Adrenal gland (tissue), 12 donors: Measurements from ENCODE around the gene POLR1A. TPM values are rescaled to one million over a fixed set of nuclear protein-coding genes. Genes with fewer than 3 reads are reported as not detected.

ENCODE experiments used
- DNase-seq, 7 donors: peaks; one replicate each; pipeline ENCODE4 v3.0.0-alpha.2; 2019 to 2020
- H3K27ac ChIP-seq, 5 donors: fragments of 200-600 bp; sonication (generic) in 4 of 5; 1 replicate in 3 of 5; 2 replicates in 2 of 5; pipeline versions ENCODE4 v1.5.1 to v1.8.0; 2016 to 2020; ENCODE audit warnings: mild to moderate bottlenecking in 1 of 5
- H3K27me3 ChIP-seq: fragments of 200-600 bp; 2 replicates; pipeline ENCODE4 v1.8.0; 2021
- H3K36me3 ChIP-seq, 2 donors: fragments of 200-600 bp; replicated peaks in 1 of 2; 1 replicate in 1 of 2; 2 replicates in 1 of 2; pipeline versions ENCODE4 v1.5.1 to v1.8.0; 2018 to 2022
- H3K4me1 ChIP-seq, 2 donors: fragments of 200-600 bp; replicated peaks in 1 of 2; 1 replicate in 1 of 2; 2 replicates in 1 of 2; pipeline versions ENCODE4 v1.5.1 to v1.8.0; 2018 to 2021
- H3K4me3 ChIP-seq, 4 donors: fragments of 200-600 bp; sonication (generic) in 3 of 4; one replicate each; pipeline ENCODE4 v1.5.1; 2016 to 2018
- H3K9me3 ChIP-seq, 3 donors: fragments of 200-600 bp; sonication (generic) in 1 of 3; replicated peaks in 1 of 3; 1 replicate in 2 of 3; 2 replicates in 1 of 3; pipeline versions ENCODE4 v1.5.1 to v1.8.0; 2016 to 2021
- POLR2A ChIP-seq, 2 donors: fragments of 450-650 bp; IDR thresholded peaks; one replicate each; pipeline ENCODE4 v1.6.1; 2017; ENCODE audit warnings: antibody characterized with exemption in 2 of 2, mild to moderate bottlenecking in 2 of 2, moderate library complexity in 1 of 2
- WGBS, 4 donors: extraction: QIAGEN DNeasy Blood & Tissue Kit in 2 of 4; methylation state at CpG; one replicate each; pipeline versions ENCODE4 v1.1.5 to v1.1.7; 2013 to 2017; 5-methylcytosine and 5-hydroxymethylcytosine counted together
- intact Hi-C, 2 donors: fragments of 100-400 bp; cut with DNase I; formaldehyde crosslinking; loops; one replicate each; pipeline versions ENCODE4 v1.14.1 to v1.15.0; 2022 to 2023
- polyA plus RNA-seq, 3 donors: library from polyadenylated mRNA; stranded (reverse); fragments of 200-250 nt in 2 of 3; fragments of 350-450 nt in 1 of 3; fragmentation: Illumina TruSeq in 1 of 3; extraction: RNeasy Lipid Tissue Mini Kit (QIAGEN cat#74804) in 1 of 3; gene quantifications; one replicate each; pipeline ENCODE4 v1.2.3, GENCODE V29; 2013 to 2014
- total RNA-seq, 9 donors: library from RNA; depleted of rRNA in 4 of 9; stranded (reverse); fragments of >200 nt in 4 of 9; fragments of 120-200 nt in 1 of 9; fragmentation: NEBNext Ultra II Directional in 1 of 9; extraction: Animal tissue kit (Norgen Biotek cat#: 25700) in 1 of 9; gene quantifications; one replicate each; pipeline versions ENCODE4 v1.1.0 to v1.2.4, GENCODE V29; 2013 to 2023
- TF ChIP-seq, protein P1 (sequence below), 6 experiments: fragments of 450-650 bp in 4 of 6; fragments of 200-600 bp in 2 of 6; sonication (generic) in 1 of 6; IDR thresholded peaks; 1 replicate in 5 of 6; 2 replicates in 1 of 6; pipeline versions ENCODE4 v1.5.1 to v1.8.0; 2016 to 2021; ENCODE audit warnings: antibody characterized with exemption in 6 of 6, mild to moderate bottlenecking in 2 of 6, moderate library complexity in 1 of 6
- donor health status: healthy with polysubstance abuse.
- donor health status: Bipolar disorder and iron deficiency.
- donor health status: DM: yes; HTN: yes; CAD: no.
- donor health status: DM: no; HTN: no; CAD: no.
- donor health status: DM: no; HTN: no; CAD: no.
- donor health status: DM: yes; HTN: yes; CAD: no.

Gene POLR1A
- total and polyA plus RNA-seq, 12 donors: 4.6 to 50.1 (median 26.2) TPM

DNA sequence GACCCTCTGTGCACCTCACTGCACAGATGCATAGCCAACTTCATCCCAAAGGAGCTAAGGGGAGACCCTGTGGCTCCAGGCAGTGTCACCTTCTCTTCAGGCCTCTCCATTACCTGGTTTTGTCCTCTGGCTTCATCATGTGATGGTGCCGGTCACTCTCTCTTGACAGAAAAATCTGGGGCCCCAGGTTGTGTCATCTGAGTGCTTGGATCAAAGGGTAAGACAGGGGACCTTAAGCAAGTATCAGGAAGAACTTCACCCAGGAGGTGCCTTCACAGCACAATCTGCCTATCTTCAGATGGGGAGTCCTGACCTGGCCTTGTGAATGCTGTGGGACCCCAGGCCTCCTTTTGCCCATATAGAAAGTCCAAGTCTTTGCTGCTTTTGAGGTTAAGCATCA is 104.4 kb downstream of the POLR1A start:
- Histone ChIP-seq H3K27ac (no peak overlapping the region), H3K4me3 (no peak overlapping the region), H3K27me3 (no peaks in the 10 kb centered on the region), H3K36me3 (no peaks in the 10 kb centered on the region), H3K9me3 (no peaks in the 10 kb centered on the region), H3K4me1 (peaks cover 32 to 37% of the 10 kb centered on the region in 2 donors)
- TF ChIP-seq, protein P1, sequence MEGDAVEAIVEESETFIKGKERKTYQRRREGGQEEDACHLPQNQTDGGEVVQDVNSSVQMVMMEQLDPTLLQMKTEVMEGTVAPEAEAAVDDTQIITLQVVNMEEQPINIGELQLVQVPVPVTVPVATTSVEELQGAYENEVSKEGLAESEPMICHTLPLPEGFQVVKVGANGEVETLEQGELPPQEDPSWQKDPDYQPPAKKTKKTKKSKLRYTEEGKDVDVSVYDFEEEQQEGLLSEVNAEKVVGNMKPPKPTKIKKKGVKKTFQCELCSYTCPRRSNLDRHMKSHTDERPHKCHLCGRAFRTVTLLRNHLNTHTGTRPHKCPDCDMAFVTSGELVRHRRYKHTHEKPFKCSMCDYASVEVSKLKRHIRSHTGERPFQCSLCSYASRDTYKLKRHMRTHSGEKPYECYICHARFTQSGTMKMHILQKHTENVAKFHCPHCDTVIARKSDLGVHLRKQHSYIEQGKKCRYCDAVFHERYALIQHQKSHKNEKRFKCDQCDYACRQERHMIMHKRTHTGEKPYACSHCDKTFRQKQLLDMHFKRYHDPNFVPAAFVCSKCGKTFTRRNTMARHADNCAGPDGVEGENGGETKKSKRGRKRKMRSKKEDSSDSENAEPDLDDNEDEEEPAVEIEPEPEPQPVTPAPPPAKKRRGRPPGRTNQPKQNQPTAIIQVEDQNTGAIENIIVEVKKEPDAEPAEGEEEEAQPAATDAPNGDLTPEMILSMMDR (IDR thresholded peaks at IDR 0.05): no peak
- TF ChIP-seq POLR2A (IDR thresholded peaks at IDR 0.05): no peak
- DNase-seq: no peak
- WGBS, 4 donors: 95 to 100% (median 100%) methylated on average over 1 of the region's 1 CpG
- intact Hi-C loops: no loop called here

DNA sequence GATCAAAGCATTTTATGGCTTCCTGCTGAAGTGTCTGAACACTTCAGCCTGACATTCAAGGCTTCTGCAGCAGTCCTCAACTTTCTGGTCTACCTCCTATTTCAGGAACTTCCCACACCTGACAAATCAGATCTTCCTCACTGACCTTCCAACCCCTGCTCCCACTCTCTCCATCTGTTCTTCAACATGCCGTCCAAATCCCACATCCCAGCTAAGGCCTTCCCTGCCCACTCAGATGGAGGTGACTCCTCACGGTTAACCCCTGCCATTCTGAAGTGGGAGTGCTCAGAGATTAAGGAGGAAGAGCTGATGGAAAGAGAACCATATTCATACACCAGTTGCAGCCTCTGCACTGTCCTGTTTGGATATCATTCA is 104.8 kb downstream of the POLR1A start:
- 71 to 89% (median 73%) methylated on average over 2 of the region's 2 CpGs for WGBS, 4 donors
- H3K9me3 ChIP-seq: no peaks in the 10 kb centered on the region
- H3K4me1 ChIP-seq: peaks cover 33 to 40% of the 10 kb centered on the region in 2 donors
- H3K27ac ChIP-seq: no peak overlapping the region
- H3K36me3 ChIP-seq: no peaks in the 10 kb centered on the region
- H3K27me3 ChIP-seq: no peaks in the 10 kb centered on the region
- no peak for TF ChIP-seq POLR2A (IDR thresholded peaks at IDR 0.05)
- TF ChIP-seq, protein P1 (IDR thresholded peaks at IDR 0.05): no peak
- H3K4me3 ChIP-seq: no peak overlapping the region
- DNase-seq: no peak
- intact Hi-C loops: no loop called here

DNA sequence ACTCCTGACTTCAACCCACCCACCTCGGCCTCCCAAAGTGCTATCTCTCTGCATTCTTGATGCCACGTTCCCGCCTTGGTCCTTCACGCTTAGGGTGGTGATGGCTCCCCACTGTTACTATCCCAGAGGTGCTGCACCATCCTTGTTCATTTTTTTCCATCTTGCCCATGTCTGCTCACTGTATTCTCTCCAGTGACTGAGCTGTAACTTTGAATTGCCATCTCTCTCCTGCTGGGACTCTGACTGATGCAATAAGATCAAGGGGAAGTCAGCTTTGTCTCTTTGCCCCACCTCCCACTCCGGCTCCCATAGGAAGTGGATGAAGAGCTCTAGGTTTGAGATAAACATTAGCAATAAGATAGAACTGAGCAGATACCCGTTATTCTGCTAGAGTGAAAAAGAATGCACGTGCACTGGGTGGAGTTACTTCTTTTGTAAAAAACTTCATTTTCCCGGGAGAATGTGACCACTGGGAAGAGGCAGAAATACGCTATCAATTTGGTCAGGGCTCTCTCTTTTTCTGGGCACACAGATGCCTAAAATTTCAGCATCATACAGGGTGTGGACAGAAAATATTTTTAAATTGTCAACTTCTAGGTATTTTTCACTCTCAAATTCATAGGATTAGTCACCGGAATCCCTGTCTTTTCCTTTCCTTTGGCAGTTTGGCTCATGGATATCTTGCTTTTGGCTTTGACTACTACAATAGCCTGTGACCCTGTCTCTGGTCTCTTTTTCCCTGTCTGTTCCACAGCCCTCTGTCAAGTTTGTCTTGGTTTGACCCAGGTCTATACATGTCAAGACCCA is 105.4 kb downstream of the POLR1A start:
- Histone ChIP-seq H3K36me3 (no peaks in the 10 kb centered on the region), H3K9me3 (no peaks in the 10 kb centered on the region), H3K27ac (peak overlapping the region in 2 of 5 donors; percentile 35 to 79), H3K27me3 (no peaks in the 10 kb centered on the region), H3K4me1 (peaks cover 33 to 40% of the 10 kb centered on the region in 2 donors), H3K4me3 (no peak overlapping the region)
- intact Hi-C loops: no loop called here
- 74 to 83% (median 77%) methylated on average over 10 of the region's 10 CpGs for WGBS, 4 donors
- DNase-seq: no peak
- TF ChIP-seq, protein P1 (IDR thresholded peaks at IDR 0.05): no peak
- no peak for TF ChIP-seq POLR2A (IDR thresholded peaks at IDR 0.05)

DNA sequence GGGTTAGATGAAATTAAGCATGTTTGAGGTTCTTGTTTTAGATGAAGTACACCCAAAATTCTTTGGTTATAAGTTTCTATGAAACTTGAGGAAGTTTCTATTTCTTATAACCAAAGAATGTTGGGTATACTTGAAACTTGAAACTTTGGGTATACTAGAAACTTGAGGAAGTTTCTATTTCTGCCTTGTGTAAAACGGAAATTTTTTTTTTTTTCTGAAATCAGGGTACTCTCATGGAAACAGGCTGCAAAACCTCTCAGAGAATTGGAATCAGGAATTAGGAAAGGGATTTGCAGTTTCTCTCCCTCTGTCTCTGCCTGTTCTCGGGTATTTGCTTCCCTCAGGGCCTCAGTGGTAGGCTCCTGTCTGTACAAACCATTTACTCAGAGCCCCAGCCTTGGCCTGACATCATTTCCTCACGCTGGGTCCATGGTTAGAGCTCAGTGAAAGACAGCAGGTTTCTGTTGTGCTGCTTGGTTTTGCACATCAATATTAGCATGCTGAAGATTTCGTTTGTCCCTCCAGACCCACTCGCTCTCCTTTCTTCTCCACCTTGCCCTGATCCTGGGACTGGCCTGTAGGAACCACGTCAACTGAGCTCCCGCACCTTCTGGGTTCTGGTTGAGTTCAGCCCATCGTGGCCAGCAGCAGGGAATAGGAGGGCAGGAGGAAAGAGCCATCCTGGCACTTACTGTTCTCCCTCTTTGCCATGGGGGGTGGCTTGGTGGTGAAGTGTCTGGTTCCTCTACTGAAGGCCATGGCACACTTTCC is 106.4 kb downstream of the POLR1A start:
- Histone ChIP-seq H3K27ac (peak overlapping the region in 4 of 5 donors; percentile 53 to 90 (median 76)), H3K9me3 (no peaks in the 10 kb centered on the region), H3K4me1 (peaks cover 35 to 47% of the 10 kb centered on the region in 2 donors), H3K36me3 (no peaks in the 10 kb centered on the region), H3K27me3 (no peaks in the 10 kb centered on the region), H3K4me3 (no peak overlapping the region)
- TF ChIP-seq, protein P1 (IDR thresholded peaks at IDR 0.05): no peak
- TF ChIP-seq POLR2A (IDR thresholded peaks at IDR 0.05): no peak
- WGBS, 4 donors: 52 to 63% (median 60%) methylated on average over 8 of the region's 8 CpGs
- DNase-seq: no peak
- intact Hi-C loops: no loop called here
